ENCODE results near the gene ARHGAP40.
"Not testable (repeated sequence)": the region's sequence is repeated elsewhere in the genome, so short reads cannot be mapped to it uniquely, and the experiment has no call there.

Gene ARHGAP40

DNA sequence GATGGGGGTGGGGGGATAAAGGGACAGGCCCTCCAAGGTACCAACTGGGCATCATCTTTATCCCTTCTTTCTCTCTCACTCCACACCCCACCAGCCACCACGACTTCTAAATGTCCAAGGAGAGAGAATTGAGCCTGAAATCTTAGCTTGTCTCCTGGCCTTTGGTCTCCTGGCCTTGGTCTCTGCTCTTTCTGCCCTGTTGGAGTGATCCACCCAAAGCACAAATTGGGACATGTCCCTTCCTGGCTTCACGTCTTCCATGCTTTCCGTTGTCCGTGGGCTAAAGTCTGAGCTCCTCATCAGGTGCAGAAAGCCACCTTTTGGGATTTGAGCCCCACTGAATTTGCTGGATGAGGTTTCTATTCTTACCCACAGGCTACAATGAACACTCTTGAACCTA lies 12.3 kb upstream of the ARHGAP40 start:
- no peak for DNase-seq

- no peak for DNase-seq
Measured at GRCh38 chr20:38589967-38590675, 11.5 kb upstream of the ARHGAP40 start.

GRCh38 chr20:38590676-38591473 lies 10.7 kb upstream of the ARHGAP40 start:
- DNase-seq, result no peak

GRCh38 chr20:38591474-38592410 lies 9.9 kb upstream of the ARHGAP40 start:
- no peak for DNase-seq

DNA sequence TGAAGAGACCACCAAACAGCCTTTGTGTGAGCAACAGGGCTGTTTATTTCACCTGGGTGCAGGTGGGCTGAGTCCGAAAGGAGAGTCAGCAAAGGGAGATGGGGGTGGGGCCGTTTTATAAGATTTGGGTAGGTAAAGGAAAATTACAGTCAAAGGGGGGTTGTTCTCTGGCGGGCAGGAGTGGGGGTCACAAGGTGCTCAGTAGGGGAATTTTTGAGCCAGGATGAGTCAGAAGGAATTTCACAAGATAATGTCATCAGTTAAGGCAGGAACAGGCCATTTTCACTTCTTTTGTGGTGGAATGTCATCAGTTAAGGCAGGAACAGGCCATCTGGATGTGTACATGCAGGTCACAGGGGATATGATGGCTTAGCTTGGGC lies 9.2 kb upstream of the ARHGAP40 start:
- DNase-seq, result not testable (repeated sequence)

DNA sequence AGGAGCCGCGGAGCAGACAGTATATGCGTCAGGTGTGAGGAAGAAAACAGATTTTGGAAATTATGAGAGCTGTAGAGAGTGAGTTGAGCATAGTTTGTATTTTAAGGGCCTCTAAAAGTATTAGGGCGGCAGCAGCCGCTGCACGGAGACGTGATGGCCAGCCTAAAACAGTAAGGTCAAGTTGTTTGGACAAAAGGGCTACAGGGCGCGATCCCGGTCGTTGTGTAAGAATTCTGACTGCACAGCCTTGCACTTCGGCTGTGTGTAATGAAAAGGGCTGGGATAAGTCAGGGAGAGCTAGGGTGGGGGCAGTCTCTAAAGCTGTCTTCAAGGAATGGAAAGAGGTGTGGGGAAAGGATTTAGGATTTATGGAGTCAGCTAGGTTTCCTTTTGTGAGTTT lies 7.3 kb upstream of the ARHGAP40 start:
- not testable (repeated sequence) for DNase-seq

GRCh38 chr20:38595886-38596285 lies 5.7 kb upstream of the ARHGAP40 start:
- DNase-seq, result not testable (repeated sequence)

DNA sequence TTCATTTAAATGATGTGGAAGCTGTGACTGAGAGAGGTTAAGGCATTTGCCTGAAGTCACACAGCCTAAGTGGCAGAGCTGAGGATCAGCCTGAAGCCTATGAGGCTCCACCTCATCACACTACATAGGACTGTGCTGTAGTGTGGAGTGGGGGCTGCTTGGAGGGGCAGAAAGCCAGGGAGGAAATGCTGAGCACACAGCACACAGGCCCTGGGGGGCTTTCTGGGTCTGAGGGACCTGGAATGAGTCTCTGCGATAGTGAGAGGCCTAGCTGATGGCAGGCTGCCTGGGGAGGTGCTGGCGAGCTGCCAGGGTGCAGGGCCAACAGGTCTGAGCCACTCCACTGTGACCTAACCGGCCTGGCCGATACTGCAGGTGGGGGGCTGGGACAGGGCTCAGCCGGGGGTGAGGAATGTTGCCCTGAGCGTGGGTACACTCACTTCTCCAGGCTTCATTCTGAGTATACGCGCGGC lies 2.2 kb upstream of the ARHGAP40 start:
- no peak for DNase-seq

DNA sequence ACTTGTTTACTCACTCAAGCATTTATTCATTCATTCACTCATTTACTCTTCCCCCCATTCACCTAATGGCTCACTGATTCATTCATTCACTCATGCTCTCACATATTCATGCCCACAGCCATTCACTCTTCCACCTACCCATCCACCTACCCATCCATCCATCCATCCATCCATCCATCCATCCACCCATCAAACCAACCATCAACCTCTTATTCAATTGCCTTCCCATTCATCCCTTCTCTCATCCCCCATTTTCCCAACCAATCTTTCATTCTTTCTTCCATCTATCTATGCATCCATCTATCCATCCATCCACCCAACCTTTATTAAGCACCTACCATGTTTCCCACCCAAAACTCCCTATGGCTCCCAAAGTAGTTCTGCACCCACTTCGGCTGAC lies 1.6 kb upstream of the ARHGAP40 start:
- DNase-seq, result no peak

GRCh38 chr20:38602185-38602581 lies 574 bp downstream of the ARHGAP40 start:
- no peak for DNase-seq

DNA sequence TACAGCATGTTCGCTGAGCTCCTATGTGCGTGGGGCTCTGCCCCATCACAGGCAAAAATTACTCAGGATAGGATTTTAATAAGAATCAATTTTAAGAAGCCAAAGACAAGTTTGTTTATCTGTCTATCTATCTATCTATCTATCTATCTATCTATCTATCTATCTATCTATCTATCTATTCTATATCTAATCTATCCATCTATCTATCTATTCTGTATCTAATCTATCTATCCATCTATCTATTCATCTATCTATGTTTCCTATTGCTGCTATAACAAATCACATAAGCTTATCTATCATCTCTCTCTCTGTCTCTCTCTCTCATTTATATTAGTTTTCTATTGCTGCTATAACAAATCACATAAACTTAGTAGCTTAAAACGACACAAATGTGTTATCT lies 1.7 kb downstream of the ARHGAP40 start:
- DNase-seq, result no peak

DNA sequence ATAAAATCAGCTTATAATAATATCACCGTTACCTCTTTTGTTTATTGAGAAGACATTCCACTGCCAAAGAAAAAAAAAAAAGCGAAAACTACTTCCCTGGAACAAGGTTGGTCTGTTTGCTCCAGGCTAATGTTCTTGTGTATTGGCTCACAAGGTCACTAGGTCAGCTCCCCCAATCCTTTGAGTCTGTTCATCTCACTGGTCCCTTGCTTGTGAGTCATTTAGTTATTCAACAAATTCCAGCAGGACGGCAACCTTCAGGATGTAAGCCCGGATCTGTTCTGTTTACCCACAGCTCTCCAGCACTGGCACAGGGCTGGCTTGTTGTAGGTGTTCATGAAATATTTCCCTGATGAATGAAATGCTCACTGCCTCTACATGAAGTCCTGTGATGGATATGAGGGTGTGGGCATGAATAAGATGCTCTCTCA lies 3.3 kb downstream of the ARHGAP40 start:
- DNase-seq, result no peak

GRCh38 chr20:38607351-38607750 lies 5.7 kb downstream of the ARHGAP40 start:
- DNase-seq, result no peak

DNA sequence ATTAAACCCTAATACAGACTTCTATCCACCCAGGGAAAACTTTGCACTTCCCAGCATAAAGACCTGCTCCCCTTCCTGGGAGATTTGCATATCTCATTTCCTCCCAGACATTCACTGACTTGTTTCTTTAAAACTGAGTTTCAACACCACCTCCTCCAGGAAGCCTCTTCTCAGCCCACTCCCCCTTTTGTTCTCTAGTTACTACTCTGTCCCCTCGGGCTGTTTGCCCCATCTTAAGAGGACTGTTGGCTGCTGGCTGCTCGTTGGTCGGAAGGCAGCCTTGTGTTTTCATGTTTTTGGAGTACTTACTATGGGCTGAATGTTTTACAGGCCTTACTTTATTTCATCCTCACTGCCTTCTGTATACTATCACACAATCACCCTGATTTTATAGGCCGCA lies 6.6 kb downstream of the ARHGAP40 start:
- DNase-seq, result no peak

- no peak for DNase-seq
Measured at GRCh38 chr20:38609815-38610214, 8.2 kb downstream of the ARHGAP40 start.

DNA sequence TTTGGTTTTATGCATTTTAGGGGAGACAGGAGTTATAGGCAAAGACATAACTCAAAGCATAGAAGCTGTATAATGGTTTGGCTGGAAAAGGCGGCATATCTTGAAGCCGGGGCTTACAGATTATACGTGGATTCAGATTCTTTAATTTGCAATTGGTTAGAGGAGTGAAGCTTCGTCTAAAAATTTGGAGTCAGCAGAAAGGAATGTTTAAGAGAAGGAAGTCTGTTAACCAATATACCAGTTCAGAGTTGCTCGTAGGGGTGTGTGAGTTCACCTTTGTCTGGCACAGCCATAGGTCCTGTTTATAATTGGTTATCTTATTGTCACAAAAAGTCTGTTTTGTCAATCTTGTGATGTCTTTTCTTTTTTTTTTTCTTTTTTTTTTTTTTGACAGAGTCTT lies 8.9 kb downstream of the ARHGAP40 start:
- DNase-seq, result no peak

- no peak for DNase-seq
Measured at GRCh38 chr20:38612751-38613515, 11.3 kb downstream of the ARHGAP40 start.

GRCh38 chr20:38615283-38615682 lies 13.7 kb downstream of the ARHGAP40 start:
- no peak for DNase-seq

DNA sequence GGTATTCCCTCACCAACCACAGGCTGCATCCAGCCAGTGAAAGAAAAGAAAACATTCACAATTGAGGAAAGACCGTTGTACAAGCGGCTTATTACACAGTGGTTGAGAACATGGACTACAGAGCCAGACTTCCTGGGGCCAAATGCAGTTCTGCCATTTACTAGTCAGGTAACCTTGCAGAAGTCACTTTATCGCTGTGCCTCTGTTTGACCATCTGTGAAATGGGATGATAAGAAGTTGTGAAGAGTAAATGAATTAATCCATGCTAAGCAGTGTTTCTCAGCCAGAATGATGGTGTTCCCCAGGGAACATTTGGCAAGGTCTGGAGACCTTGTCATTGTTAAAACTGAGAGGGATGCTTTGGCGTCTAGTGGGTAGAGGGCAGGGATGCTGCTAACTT lies 14.8 kb downstream of the ARHGAP40 start:
- no peak for DNase-seq

- no peak for DNase-seq
Measured at GRCh38 chr20:38617011-38617829, 15.6 kb downstream of the ARHGAP40 start.

DNA sequence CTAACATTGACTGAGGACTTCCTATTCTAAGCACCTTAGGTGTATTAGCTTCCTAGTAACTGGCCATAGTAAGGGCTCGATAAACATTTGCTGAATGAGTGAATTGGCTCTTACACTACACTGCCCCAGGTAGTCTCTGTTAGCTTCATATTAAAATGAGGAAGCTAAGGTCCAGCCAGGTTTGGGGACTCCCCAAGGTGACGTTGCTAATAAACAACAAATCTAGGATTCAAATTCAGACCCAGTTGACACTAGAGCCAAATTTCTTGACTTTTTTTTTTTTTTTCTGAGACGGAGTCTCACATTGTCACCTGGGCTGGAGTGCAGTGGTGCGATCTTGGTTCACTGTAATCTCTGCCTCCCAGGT lies 16.2 kb downstream of the ARHGAP40 start:
- no peak for DNase-seq

DNA sequence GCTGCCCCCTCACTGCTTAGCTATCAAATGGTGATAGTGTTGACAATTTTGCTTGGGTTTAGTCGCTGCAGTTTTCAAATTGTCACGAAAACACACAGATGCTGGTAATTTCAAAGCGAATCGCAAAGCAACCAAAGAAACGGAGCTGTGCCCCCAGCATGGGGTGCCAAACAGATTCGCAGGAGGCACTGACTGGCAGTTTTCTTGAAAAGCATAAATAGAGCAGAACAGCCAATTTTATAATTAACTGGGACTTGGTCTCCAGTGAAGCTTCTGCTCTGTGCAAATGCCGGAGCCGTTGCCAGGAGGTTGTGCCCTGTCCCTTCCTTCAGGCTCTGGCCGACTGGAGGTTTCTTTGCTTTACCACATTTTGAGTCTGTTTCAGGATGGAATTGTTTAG lies 18.8 kb downstream of the ARHGAP40 start:
- DNase-seq, result no peak

All from activated effector memory CD4-positive, alpha-beta T cell treated with Interleukin-2 at 50 U/mL for 16 hours (primary cell).